Endothelial cell of umbilical vein (primary cell): Measurements from ENCODE around the gene NTRK1. TPM values are rescaled to one million over a fixed set of nuclear protein-coding genes. Genes with fewer than 3 reads are reported as not detected.

Experiments used
- BruUV-seq: library from RNA; stranded (reverse); fragments of 400-500 nt; replicated peaks from 2 replicates; lab custom pipeline; 2021; lab: Mats Ljungman, UMichigan
- CTCF ChIA-PET: fragments of 300-600, 350-600 bp; sonication (Branson Sonifier 250); formaldehyde crosslinking; loops from one replicate; lab custom pipeline; 2021; ENCODE audit warnings: antibody characterized with exemption, inconsistent platforms; lab: Charles Lee
- POLR2A ChIA-PET: fragments of 300-600, 350-600 bp; sonication (Branson Sonifier 250); formaldehyde crosslinking; loops from one replicate; lab custom pipeline; 2021; ENCODE audit warnings: antibody characterized with exemption, inconsistent platforms; lab: Charles Lee
- DNase-seq: peaks from one replicate; pipeline ENCODE4 v3.0.0-alpha.2; 2011; ENCODE audit warnings: low read depth, low spot score
- FAIRE-seq: peaks from 2 replicates; lab custom pipeline; 2011; peaks lifted over from hg19 to GRCh38; lab: Jason Lieb, UNC
- H2AFZ ChIP-seq: 2 replicates; pipeline ENCODE4 v1.6.0; 2012; ENCODE audit warnings: low read depth, low read length, control low read depth, inconsistent platforms
- H3K27ac ChIP-seq: 2 replicates; pipeline ENCODE4 v1.5.1; 2011; ENCODE audit warnings: low read depth, mild to moderate bottlenecking, control low read depth, low read length, moderate library complexity; ENCODE audit not compliant: insufficient read depth
- H3K27me3 ChIP-seq, 2 experiments: 2 replicates each; pipeline versions ENCODE4 v1.6.0 to v1.6.1; 2011; ENCODE audit warnings: low read length in 2 of 2, mixed read lengths in 1 of 2; ENCODE audit not compliant: control insufficient read depth in 2 of 2, insufficient read depth in 2 of 2
- H3K36me3 ChIP-seq, 2 experiments: 2 replicates in 1 of 2; 3 replicates in 1 of 2; pipeline ENCODE4 v1.5.1; 2011; ENCODE audit warnings: low read length in 2 of 2, mild to moderate bottlenecking in 1 of 2, moderate library complexity in 1 of 2; ENCODE audit not compliant: control insufficient read depth in 2 of 2, insufficient read depth in 2 of 2; ENCODE audit errors: extremely low read depth in 1 of 2
- H3K4me1 ChIP-seq: 3 replicates; pipeline ENCODE4 v1.5.1; 2011; ENCODE audit warnings: mild to moderate bottlenecking, low read length; ENCODE audit not compliant: control insufficient read depth, insufficient read depth; ENCODE audit errors: extremely low read depth
- H3K4me2 ChIP-seq: 2 replicates; pipeline ENCODE4 v1.6.1; 2011; ENCODE audit warnings: low read length, control low read depth, mixed read lengths; ENCODE audit not compliant: insufficient read depth
- H3K4me3 ChIP-seq, 3 experiments: fragments of 200-600 bp in 1 of 3; sonication (generic), shearing (Covaris generic) in 1 of 3; replicated peaks in 1 of 3; 2 replicates each; pipeline ENCODE4 v1.5.1; 2011 to 2016; ENCODE audit warnings: control low read depth in 3 of 3, low read length in 3 of 3, mild to moderate bottlenecking in 2 of 3, inconsistent platforms in 1 of 3, low read depth in 1 of 3, moderate library complexity in 1 of 3; ENCODE audit not compliant: insufficient read depth in 1 of 3
- H3K79me2 ChIP-seq: 2 replicates; pipeline ENCODE4 v1.6.0; 2012; ENCODE audit warnings: low read length, inconsistent platforms; ENCODE audit not compliant: control insufficient read depth, insufficient read depth
- H3K9ac ChIP-seq: replicated peaks from 2 replicates; pipeline ENCODE3; 2011; ENCODE audit warnings: low read length, control low read depth; ENCODE audit not compliant: insufficient read depth; ENCODE audit errors: extremely low read depth
- H3K9me1 ChIP-seq: replicated peaks from 3 replicates; pipeline ENCODE4 v1.6.0; 2011; ENCODE audit warnings: mild to moderate bottlenecking, low read length; ENCODE audit not compliant: control insufficient read depth, insufficient read depth; ENCODE audit errors: extremely low read depth
- H3K9me3 ChIP-seq: replicated peaks from 2 replicates; pipeline ENCODE4 v1.5.1; 2012; ENCODE audit warnings: low read length, inconsistent platforms; ENCODE audit not compliant: control insufficient read depth, insufficient read depth
- H4K20me1 ChIP-seq: replicated peaks from 2 replicates; pipeline ENCODE3; 2011; ENCODE audit warnings: mild to moderate bottlenecking, low read length; ENCODE audit not compliant: control insufficient read depth, insufficient read depth; ENCODE audit errors: extremely low read depth
- CTCF ChIP-seq, 2 donors: IDR thresholded peaks; 1 replicate in 1 of 2; 2 replicates in 1 of 2; pipeline ENCODE4 v1.5.1; 2011; ENCODE audit warnings: low read length in 2 of 2, mild to moderate bottlenecking in 2 of 2, moderate library complexity in 2 of 2, control low read depth in 1 of 2, inconsistent platforms in 1 of 2, low read depth in 1 of 2; ENCODE audit not compliant: insufficient read depth in 1 of 2; ENCODE audit errors: extremely low read depth in 1 of 2
- EZH2 ChIP-seq: IDR thresholded peaks from 2 replicates; pipeline ENCODE4 v1.6.1; 2012; ENCODE audit warnings: borderline replicate concordance, low read depth, mild to moderate bottlenecking, moderate library complexity, low read length, inconsistent platforms; ENCODE audit not compliant: severe bottlenecking
- FOS ChIP-seq: IDR thresholded peaks from 2 replicates; pipeline ENCODE4 v1.6.1; 2011; ENCODE audit warnings: mild to moderate bottlenecking, low read length, moderate library complexity, borderline replicate concordance; ENCODE audit not compliant: insufficient read depth
- GATA2 ChIP-seq: IDR thresholded peaks from 2 replicates; pipeline ENCODE4 v1.7.0; 2011; ENCODE audit warnings: low read depth, mild to moderate bottlenecking, moderate library complexity, mixed read lengths, low read length; ENCODE audit not compliant: insufficient read length, insufficient read depth
- JUN ChIP-seq: IDR thresholded peaks from 2 replicates; pipeline ENCODE4 v1.6.1; 2011; ENCODE audit warnings: borderline replicate concordance, low read depth; ENCODE audit not compliant: insufficient read length, insufficient read depth
- MAX ChIP-seq: IDR thresholded peaks from 2 replicates; pipeline ENCODE4 v1.6.1; 2011; ENCODE audit not compliant: insufficient read depth, insufficient read length
- MYC ChIP-seq: IDR thresholded peaks from one replicate; pipeline ENCODE4 v1.6.1; 2011; ENCODE audit warnings: mild to moderate bottlenecking, low read depth, low read length
- POLR2A ChIP-seq: IDR thresholded peaks from 2 replicates; pipeline ENCODE4 v1.6.1; 2012; ENCODE audit warnings: low read depth, mild to moderate bottlenecking, control low read depth, low read length
- POLR2AphosphoS5 ChIP-seq: IDR thresholded peaks from 2 replicates; pipeline ENCODE4 v1.6.1; 2012; ENCODE audit warnings: low read depth, mild to moderate bottlenecking, control low read depth, low read length, moderate library complexity; ENCODE audit not compliant: insufficient read depth
- dilution Hi-C: fragments of 300-500 bp; cut with MboI; formaldehyde crosslinking; loops from one replicate; pipeline ENCODE4 v1.15.0; 2019; ENCODE audit warnings: low sequenced_read_pairs; ENCODE audit not compliant: extremely low pct_ligation_motif_present
- intact Hi-C: fragments of 100-400 bp; cut with micrococcal nuclease; formaldehyde crosslinking; loops from one replicate; pipeline ENCODE4 v1.10.0; 2022
- polyA plus RNA-seq, 4 experiments: library from polyadenylated mRNA; depleted of rRNA in 3 of 4; stranded (reverse) in 3 of 4; unstranded in 1 of 4; fragments of >200 nt; gene quantifications; 2 replicates each; pipeline versions ENCODE4 v1.2.1 to v1.2.3, GENCODE V29; 2011 to 2012; ENCODE audit warnings: missing spikeins in 1 of 4
- total RNA-seq: library from RNA; stranded (reverse); gene quantifications from 2 replicates; pipeline ENCODE4 v1.2.3, GENCODE V29; 2021

The NTRK1 gene
- total and polyA plus RNA-seq, 2 donors (not counting 3 experiments of a cell fraction or from before 2014, with no cell fraction given) = 0.07 TPM; not detected in 1

- no peak overlapping the region for H3K4me3 ChIP-seq
- BruUV-seq = no TSS peak
- H3K4me2 ChIP-seq = no peak overlapping the region
- H3K27ac ChIP-seq = no peak overlapping the region
- no peaks in the 10 kb centered on the region for H3K36me3 ChIP-seq
- no peak for DNase-seq
- H3K9ac ChIP-seq = no peak overlapping the region
- CTCF ChIA-PET = interaction anchor here (0.8 to 1.9 kb wide), 4 partner anchors 10 to 154 kb away, joined by 3 to 7 read pairs (median 4); partner anchors contain the start of gene NTRK1
- no peaks in the 10 kb centered on the region for H3K79me2 ChIP-seq
- no peak overlapping the region for H2AFZ ChIP-seq
- TF ChIP-seq MAX (no peak), GATA2 (no peak), FOS (no peak), EZH2 (no peak), MYC (no peak), CTCF (IDR thresholded peaks at IDR 0.05; ENCODE audit: extremely low read depth in 1 of 2, insufficient read depth in 1 of 2, low read depth in 1 of 2, low read length in 2 of 2) (no peak), POLR2AphosphoS5 (no peak), JUN (no peak), POLR2A (no peak)
- no peak for FAIRE-seq
- H4K20me1 ChIP-seq = no peaks in the 10 kb centered on the region
- POLR2A ChIA-PET = no interaction called here
- intact Hi-C loops = no loop called here
- dilution Hi-C loops = no loop called here
- H3K9me1 ChIP-seq = no peaks in the 10 kb centered on the region
- H3K4me1 ChIP-seq = peaks cover 14% of the 10 kb centered on the region
- H3K27me3 ChIP-seq = peaks cover 15% of the 10 kb centered on the region in 2 experiments
- H3K9me3 ChIP-seq = no peaks in the 10 kb centered on the region
These were observed 19.2 kb downstream of the NTRK1 start for GRCh38 chr1:156879876-156880275.
